HG03108 (cell line): ENCODE data around the gene SERP1.

Experiments
- ATAC-seq: cut with Tn5 transposase; IDR thresholded peaks from one replicate; pipeline ENCODE4 v1.9.1; 2021; ENCODE audit warnings: moderate library complexity; ENCODE audit not compliant: unreplicated experiment

SERP1 gene

GRCh38 chr3:150494411-150494977, 51.8 kb downstream of the SERP1 start:
- no peak for ATAC-seq
